Breast epithelium (tissue), 4 donors: ENCODE measurements around the gene MLLT11. TPM values are rescaled to one million over a fixed set of nuclear protein-coding genes. Genes with fewer than 3 reads are reported as not detected.

Experiments used
- DNase-seq, 2 donors: peaks; one replicate each; pipeline ENCODE4 v3.0.0-alpha.2; 2019; ENCODE audit warnings: low spot score in 2 of 2
- H3K27ac ChIP-seq, 2 donors: fragments of 200-600 bp; sonication (generic) in 1 of 2; one replicate each; pipeline ENCODE4 v1.5.1; 2016 to 2019; ENCODE audit warnings: mild to moderate bottlenecking in 1 of 2
- H3K27me3 ChIP-seq, 2 donors: fragments of 200-600 bp; sonication (generic) in 1 of 2; one replicate each; pipeline versions ENCODE4 v1.5.1 to v1.6.0; 2017 to 2019; ENCODE audit warnings: control low read depth in 1 of 2, mild to moderate bottlenecking in 1 of 2
- H3K36me3 ChIP-seq: fragments of 200-600 bp; one replicate; pipeline ENCODE4 v1.5.1; 2019
- H3K4me1 ChIP-seq, 2 donors: fragments of 200-600 bp; sonication (generic); one replicate each; pipeline ENCODE4 v1.5.1; 2016 to 2019; ENCODE audit warnings: control low read depth in 1 of 2
- H3K4me3 ChIP-seq, 3 donors: fragments of 200-600 bp; sonication (generic); 1 replicate in 2 of 3; 2 replicates in 1 of 3; pipeline ENCODE4 v1.5.1; 2016 to 2019; ENCODE audit warnings: mild to moderate bottlenecking in 3 of 3, moderate library complexity in 2 of 3
- H3K9me3 ChIP-seq, 2 donors: fragments of 200-600 bp; sonication (generic) in 1 of 2; one replicate each; pipeline ENCODE4 v1.5.1; 2016 to 2019; ENCODE audit warnings: control low read depth in 1 of 2
- POLR2A ChIP-seq: fragments of 450-650 bp; IDR thresholded peaks from one replicate; pipeline ENCODE4 v1.6.1; 2016; ENCODE audit warnings: antibody characterized with exemption, mild to moderate bottlenecking, moderate library complexity
- POLR2AphosphoS5 ChIP-seq, 3 donors: sonication (generic); formaldehyde crosslinking; IDR thresholded peaks; one replicate each; pipeline ENCODE4 v1.6.1; 2017; ENCODE audit warnings: antibody characterized with exemption in 3 of 3
- intact Hi-C: fragments of 100-400 bp; cut with DNase I; formaldehyde crosslinking; loops from one replicate; pipeline ENCODE4 v1.15.1; 2023; ENCODE audit warnings: low total_unique reads
- total RNA-seq, 3 donors: library from RNA; depleted of rRNA; stranded (reverse); fragments of >200 nt; gene quantifications; one replicate each; pipeline ENCODE4 v1.1.0, GENCODE V29; 2016
- TF ChIP-seq, protein P1 (sequence below), 3 donors: fragments of 450-650 bp; IDR thresholded peaks; one replicate each; pipeline ENCODE4 v1.5.1; 2016 to 2017; ENCODE audit warnings: antibody characterized with exemption in 3 of 3, mild to moderate bottlenecking in 3 of 3, moderate library complexity in 3 of 3

The MLLT11 gene, protein sequence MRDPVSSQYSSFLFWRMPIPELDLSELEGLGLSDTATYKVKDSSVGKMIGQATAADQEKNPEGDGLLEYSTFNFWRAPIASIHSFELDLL
- 1 to 10 TPM in 2 of 3 donors, under 1 TPM in 1; 0.16 to 1.9 (median 1.3) TPM for total RNA-seq

DNA sequence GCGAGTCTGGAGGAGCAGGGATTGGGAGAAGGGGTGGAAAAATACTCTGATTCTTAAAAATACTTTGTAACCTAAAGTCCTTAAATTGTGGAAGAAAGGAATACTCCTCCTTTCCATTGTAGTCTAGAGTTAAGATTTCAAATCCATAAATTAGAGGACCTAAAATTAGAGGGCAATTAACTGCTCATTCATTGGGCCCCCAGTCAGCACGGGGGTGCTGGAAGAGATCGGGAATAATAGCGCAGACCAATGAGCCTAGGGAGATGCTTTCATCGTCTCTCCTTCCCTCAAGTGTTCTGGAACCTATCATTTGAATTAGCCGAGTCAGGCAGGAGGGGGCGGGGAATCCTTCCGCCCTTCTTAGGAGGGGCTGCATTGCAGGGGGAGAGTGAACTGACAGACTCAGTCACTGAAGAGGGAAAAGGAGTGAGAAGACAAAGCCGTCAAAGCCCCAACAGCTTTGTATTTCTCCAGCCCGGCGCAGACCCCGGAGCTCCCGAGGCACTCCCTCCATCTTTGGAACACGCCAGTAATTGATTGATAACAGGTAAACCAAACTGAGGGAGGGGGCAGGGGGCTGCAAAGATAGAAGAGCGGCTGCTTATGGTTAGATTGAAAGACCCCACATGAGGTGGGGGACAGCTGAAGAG lies at the start of gene MLLT11:
Gene MLLT11, plus strand, starts transcription at position 391 of the 650 bp plus-strand sequence. CDS start 6,828 bp downstream, outside the sequence.
- DNase-seq, result no peak
- peak within 1 kb of the TSS; percentile 89 to 96 (median 94) for H3K4me3 ChIP-seq
- H3K4me1 ChIP-seq, result peaks cover 4 to 24% of the 10 kb centered on the region in 2 donors

DNA sequence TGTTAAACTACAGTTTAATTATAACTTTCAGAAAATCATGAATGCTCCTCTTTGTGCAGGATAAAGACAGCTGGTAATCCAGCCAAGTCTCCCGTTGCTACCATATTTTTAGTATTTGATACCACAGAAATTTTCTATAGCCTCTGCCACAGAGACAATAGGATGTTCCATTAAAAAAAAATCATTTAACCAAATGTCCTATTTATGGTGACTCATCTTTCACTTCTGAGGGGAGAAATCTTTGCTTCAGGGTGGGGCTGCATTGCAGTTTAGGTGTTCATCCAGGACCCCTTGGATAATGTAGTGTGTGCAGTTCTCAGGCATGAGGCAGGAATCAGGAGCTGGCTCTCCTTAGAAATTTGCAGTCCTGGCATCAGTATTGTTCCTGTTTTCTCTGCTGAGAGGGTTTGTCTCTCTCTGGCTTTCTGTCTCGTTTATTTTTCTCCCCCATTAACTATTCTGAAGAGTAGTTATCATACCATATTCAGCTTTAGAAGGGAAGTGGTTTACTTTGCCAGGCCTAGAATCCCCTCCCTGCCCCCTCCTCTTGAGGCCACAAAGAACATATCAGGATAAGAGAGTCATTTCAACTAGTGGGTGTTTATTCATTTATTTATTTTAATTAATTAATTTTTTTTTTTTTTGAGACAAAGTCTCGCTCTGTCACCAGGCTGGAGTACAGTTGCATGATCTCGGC lies 48.9 kb upstream of the MLLT11 start:
- Histone ChIP-seq H3K27me3 (no peaks in the 10 kb centered on the region), H3K4me1 (peaks cover 0 to 18% of the 10 kb centered on the region in 2 donors), H3K4me3 (no peak overlapping the region), H3K27ac (no peak overlapping the region), H3K36me3 (no peaks in the 10 kb centered on the region), H3K9me3 (no peaks in the 10 kb centered on the region)
- intact Hi-C loops, result no loop called here
- TF ChIP-seq POLR2A (no peak), POLR2AphosphoS5 (IDR thresholded peaks at IDR 0.05) (no peak)
- TF ChIP-seq, protein P1, sequence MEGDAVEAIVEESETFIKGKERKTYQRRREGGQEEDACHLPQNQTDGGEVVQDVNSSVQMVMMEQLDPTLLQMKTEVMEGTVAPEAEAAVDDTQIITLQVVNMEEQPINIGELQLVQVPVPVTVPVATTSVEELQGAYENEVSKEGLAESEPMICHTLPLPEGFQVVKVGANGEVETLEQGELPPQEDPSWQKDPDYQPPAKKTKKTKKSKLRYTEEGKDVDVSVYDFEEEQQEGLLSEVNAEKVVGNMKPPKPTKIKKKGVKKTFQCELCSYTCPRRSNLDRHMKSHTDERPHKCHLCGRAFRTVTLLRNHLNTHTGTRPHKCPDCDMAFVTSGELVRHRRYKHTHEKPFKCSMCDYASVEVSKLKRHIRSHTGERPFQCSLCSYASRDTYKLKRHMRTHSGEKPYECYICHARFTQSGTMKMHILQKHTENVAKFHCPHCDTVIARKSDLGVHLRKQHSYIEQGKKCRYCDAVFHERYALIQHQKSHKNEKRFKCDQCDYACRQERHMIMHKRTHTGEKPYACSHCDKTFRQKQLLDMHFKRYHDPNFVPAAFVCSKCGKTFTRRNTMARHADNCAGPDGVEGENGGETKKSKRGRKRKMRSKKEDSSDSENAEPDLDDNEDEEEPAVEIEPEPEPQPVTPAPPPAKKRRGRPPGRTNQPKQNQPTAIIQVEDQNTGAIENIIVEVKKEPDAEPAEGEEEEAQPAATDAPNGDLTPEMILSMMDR (IDR thresholded peaks at IDR 0.05), result no peak
- DNase-seq, result no peak

More for the DNA sequence above, at the start of gene MLLT11:
- H3K27ac ChIP-seq, result peak within 1 kb of the TSS; percentile 92 to 98
- intact Hi-C loops, result no loop called here
- H3K9me3 ChIP-seq, result no peaks in the 10 kb centered on the region
- H3K27me3 ChIP-seq, result no peaks in the 10 kb centered on the region
- TF ChIP-seq POLR2AphosphoS5 (IDR thresholded peaks at IDR 0.05) (no peak), POLR2A (no peak)
- TF ChIP-seq, protein P1 (IDR thresholded peaks at IDR 0.05), result no peak
- H3K36me3 ChIP-seq, result peaks cover 3% of the 10 kb centered on the region

DNA sequence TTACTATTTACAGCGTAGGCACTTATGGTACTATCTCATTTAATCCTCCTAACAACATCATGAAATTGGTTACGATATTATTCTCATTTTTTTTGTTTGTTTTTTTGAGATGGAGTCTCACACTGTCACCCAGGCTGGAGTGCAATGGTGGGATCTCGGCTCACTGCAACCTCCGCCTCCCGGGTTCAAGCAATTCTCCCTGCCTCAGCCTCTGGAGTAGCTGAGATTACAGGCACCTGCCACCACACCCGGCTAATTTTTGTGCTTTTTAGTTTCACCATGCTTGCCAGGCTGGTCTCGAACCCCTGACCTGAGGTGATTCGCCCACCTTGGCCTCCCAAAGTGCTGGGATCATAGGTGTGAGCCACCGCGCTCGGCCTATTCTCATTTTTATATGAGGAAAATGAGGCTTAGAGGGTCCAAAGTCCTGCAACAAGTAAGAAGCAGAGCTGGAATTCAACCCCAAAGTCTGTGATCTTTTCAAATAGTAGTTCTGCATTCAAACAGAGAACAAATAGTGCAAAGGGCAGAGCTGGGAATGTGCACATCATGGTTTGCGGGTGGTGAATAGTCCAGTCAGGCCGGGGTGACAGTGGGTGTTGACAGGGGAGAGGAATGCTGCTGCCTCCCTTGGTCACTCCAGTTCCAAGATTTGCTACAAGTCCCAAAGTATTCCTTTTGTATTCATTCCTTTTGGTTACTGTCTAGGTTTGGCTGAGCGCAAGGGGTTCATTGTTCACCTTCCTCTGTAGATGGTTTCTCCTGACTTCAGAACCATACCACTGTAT lies 47.3 kb upstream of the MLLT11 start:
- intact Hi-C loops, result no loop called here
- TF ChIP-seq, protein P1 (IDR thresholded peaks at IDR 0.05), result no peak
- TF ChIP-seq POLR2AphosphoS5 (IDR thresholded peaks at IDR 0.05), result no peak
- TF ChIP-seq POLR2A, result no peak
- H3K4me1 ChIP-seq, result peaks cover 0 to 8% of the 10 kb centered on the region in 2 donors

DNA sequence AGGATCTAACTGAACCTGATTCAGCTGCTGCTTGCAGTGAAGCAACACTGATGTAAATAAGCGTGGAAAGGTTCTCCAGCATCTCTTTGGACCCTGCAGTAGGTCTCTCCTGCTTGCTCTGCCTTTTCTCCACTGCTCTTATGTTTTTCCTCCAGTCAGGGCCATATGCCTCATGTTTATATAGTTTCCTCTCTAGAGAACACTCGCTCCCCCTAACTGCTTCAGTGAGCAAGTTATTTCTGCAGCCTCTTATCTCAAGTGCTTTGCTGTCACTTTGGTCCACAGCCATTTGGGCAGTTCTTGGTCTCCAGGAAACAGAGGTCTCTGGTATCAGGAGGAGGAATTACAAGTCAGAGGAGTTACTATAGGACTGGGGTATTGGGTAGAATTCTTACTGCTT lies 46.7 kb upstream of the MLLT11 start:
- no peak for TF ChIP-seq POLR2AphosphoS5 (IDR thresholded peaks at IDR 0.05)
- no peak for TF ChIP-seq POLR2A
- TF ChIP-seq, protein P1 (IDR thresholded peaks at IDR 0.05), result no peak
- Histone ChIP-seq H3K4me3 (no peak overlapping the region), H3K27ac (no peak overlapping the region), H3K27me3 (no peaks in the 10 kb centered on the region), H3K9me3 (no peaks in the 10 kb centered on the region), H3K36me3 (no peaks in the 10 kb centered on the region), H3K4me1 (peaks cover 0 to 6% of the 10 kb centered on the region in 2 donors)
- DNase-seq, result no peak
- intact Hi-C loops, result no loop called here

More for the DNA sequence above, 47.3 kb upstream of the MLLT11 start:
- no peak for DNase-seq
- no peaks in the 10 kb centered on the region for H3K27me3 ChIP-seq
- H3K36me3 ChIP-seq, result no peaks in the 10 kb centered on the region
- no peak overlapping the region for H3K27ac ChIP-seq
- no peak overlapping the region for H3K4me3 ChIP-seq
- H3K9me3 ChIP-seq, result no peaks in the 10 kb centered on the region
